ENCODE results near the gene SCUBE3.

SCUBE3 gene

DNA sequence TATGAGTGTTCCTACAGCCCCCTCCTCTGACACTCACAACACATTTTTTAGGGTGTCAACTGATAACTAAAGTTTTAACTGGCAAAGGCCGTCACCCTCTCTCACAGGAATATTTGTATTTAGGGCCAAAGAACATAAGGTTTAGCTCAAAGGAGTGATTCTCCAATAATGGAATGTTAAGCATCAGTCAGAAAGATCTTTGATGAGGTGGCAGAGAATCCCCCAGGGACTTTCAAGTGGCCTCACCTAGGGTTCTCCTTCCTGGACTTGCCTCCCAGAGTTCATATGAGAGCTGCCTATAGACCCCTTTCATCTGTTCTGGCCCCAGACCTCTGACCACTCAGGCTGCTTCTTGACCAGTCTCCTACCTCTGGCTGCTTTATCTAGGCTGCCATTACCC, 7.4 kb upstream of the SCUBE3 start:
- H3K4me2 ChIP-seq (ENCODE audit: insufficient read depth, low read length) = no peak overlapping the region
- H2AFZ ChIP-seq (ENCODE audit: low read depth, low read length) = no peak overlapping the region
- H3K4me3 ChIP-seq (ENCODE audit: low read depth in 1 of 2, low read length in 2 of 2) = no peak overlapping the region
- no peak for ATAC-seq (ENCODE audit: insufficient read depth, low read depth)
- DNase-seq = no peak
- no peaks in the 10 kb centered on the region for H3K36me3 ChIP-seq (ENCODE audit: insufficient read depth, low read length)
- H3K4me1 ChIP-seq (ENCODE audit: insufficient read depth, low read length) = no peaks in the 10 kb centered on the region
- no peaks in the 10 kb centered on the region for H3K9me3 ChIP-seq (ENCODE audit: insufficient read depth, low read length, severe bottlenecking)
- peaks cover 6% of the 10 kb centered on the region for H3K27me3 ChIP-seq (ENCODE audit: insufficient read depth, low read length, poor library complexity)
- no peak overlapping the region for H3K9ac ChIP-seq (ENCODE audit: low read depth, low read length)
- no peaks in the 10 kb centered on the region for H3K79me2 ChIP-seq (ENCODE audit: insufficient read depth, low read length)
- H3K27ac ChIP-seq (ENCODE audit: low read length) = no peak overlapping the region
- H4K20me1 ChIP-seq (ENCODE audit: insufficient read depth, low read length) = peaks cover 9% of the 10 kb centered on the region
- no peak for TF ChIP-seq EZH2 (IDR thresholded peaks at IDR 0.05; ENCODE audit: borderline replicate concordance, low read depth, low read length, severe bottlenecking)
- TF ChIP-seq, protein P1, sequence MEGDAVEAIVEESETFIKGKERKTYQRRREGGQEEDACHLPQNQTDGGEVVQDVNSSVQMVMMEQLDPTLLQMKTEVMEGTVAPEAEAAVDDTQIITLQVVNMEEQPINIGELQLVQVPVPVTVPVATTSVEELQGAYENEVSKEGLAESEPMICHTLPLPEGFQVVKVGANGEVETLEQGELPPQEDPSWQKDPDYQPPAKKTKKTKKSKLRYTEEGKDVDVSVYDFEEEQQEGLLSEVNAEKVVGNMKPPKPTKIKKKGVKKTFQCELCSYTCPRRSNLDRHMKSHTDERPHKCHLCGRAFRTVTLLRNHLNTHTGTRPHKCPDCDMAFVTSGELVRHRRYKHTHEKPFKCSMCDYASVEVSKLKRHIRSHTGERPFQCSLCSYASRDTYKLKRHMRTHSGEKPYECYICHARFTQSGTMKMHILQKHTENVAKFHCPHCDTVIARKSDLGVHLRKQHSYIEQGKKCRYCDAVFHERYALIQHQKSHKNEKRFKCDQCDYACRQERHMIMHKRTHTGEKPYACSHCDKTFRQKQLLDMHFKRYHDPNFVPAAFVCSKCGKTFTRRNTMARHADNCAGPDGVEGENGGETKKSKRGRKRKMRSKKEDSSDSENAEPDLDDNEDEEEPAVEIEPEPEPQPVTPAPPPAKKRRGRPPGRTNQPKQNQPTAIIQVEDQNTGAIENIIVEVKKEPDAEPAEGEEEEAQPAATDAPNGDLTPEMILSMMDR (IDR thresholded peaks at IDR 0.05; ENCODE audit: borderline replicate concordance, extremely low read depth, low read length, poor library complexity, severe bottlenecking) = no peak

DNA sequence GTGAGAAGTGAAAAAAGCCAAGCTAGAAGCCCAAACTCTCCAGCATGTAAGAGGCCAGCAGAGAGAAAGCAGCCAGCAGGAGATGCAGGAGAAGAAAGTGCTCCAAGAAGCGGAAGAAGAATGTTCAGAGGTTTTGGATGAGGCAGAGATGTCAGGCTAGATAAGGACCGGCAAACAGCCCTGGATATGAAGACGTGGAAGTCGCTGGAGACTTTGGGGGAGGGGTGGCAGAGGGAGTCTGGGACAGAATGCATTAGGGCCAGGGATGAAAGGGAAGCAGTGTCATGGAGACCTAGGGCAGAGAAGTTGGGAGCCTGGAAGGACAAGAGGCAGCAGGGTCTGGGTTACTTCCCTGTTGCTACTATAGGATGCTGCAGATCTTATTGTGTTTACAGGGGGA, 5.3 kb upstream of the SCUBE3 start:
- no peak for DNase-seq
- H3K4me2 ChIP-seq (ENCODE audit: insufficient read depth, low read length) = no peak overlapping the region
- H3K27me3 ChIP-seq (ENCODE audit: insufficient read depth, low read length, poor library complexity) = peaks cover 6% of the 10 kb centered on the region

DNA sequence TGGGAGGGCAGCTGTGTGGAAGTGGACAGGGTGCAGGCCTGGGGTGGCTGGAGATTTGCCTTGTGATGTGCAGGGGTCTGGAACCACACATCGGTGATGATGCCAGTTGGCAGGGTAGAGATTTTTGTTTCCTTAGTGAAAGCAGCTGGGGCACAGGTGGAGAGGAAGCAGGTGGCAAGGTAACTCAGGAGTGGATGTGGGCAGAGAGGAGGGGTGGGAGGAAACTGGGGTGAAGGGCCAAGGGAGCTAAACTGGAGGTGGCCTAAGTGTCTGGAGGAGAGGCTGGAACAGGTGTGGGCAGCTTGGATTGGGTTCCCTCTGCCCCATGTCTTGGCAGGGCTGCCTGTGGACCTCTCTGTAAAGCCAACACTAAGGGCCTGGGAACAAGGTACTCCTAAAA, 4.7 kb upstream of the SCUBE3 start:
- H3K27me3 ChIP-seq (ENCODE audit: insufficient read depth, low read length, poor library complexity) = peaks cover 6% of the 10 kb centered on the region
- DNase-seq (no peak), ATAC-seq (ENCODE audit: insufficient read depth, low read depth) (no peak)
- no peak overlapping the region for H3K4me3 ChIP-seq (ENCODE audit: low read depth in 1 of 2, low read length in 2 of 2)
- H3K36me3 ChIP-seq (ENCODE audit: insufficient read depth, low read length) = no peaks in the 10 kb centered on the region
- no peaks in the 10 kb centered on the region for H3K79me2 ChIP-seq (ENCODE audit: insufficient read depth, low read length)
- H4K20me1 ChIP-seq (ENCODE audit: insufficient read depth, low read length) = peaks cover 13% of the 10 kb centered on the region
- no peak overlapping the region for H3K4me2 ChIP-seq (ENCODE audit: insufficient read depth, low read length)
- H2AFZ ChIP-seq (ENCODE audit: low read depth, low read length) = no peak overlapping the region
- H3K4me1 ChIP-seq (ENCODE audit: insufficient read depth, low read length) = no peaks in the 10 kb centered on the region
- no peaks in the 10 kb centered on the region for H3K9me3 ChIP-seq (ENCODE audit: insufficient read depth, low read length, severe bottlenecking)
- H3K9ac ChIP-seq (ENCODE audit: low read depth, low read length) = no peak overlapping the region
- no peak overlapping the region for H3K27ac ChIP-seq (ENCODE audit: low read length)
- no peak for TF ChIP-seq EZH2 (IDR thresholded peaks at IDR 0.05; ENCODE audit: borderline replicate concordance, low read depth, low read length, severe bottlenecking)
- TF ChIP-seq, protein P1 (IDR thresholded peaks at IDR 0.05; ENCODE audit: borderline replicate concordance, extremely low read depth, low read length, poor library complexity, severe bottlenecking) = no peak

More for the DNA sequence above, 5.3 kb upstream of the SCUBE3 start:
- TF ChIP-seq EZH2 (IDR thresholded peaks at IDR 0.05; ENCODE audit: borderline replicate concordance, low read depth, low read length, severe bottlenecking) = no peak
- TF ChIP-seq, protein P1 (IDR thresholded peaks at IDR 0.05; ENCODE audit: borderline replicate concordance, extremely low read depth, low read length, poor library complexity, severe bottlenecking) = no peak
- Histone ChIP-seq H3K9ac (ENCODE audit: low read depth, low read length) (no peak overlapping the region), H3K36me3 (ENCODE audit: insufficient read depth, low read length) (no peaks in the 10 kb centered on the region), H2AFZ (ENCODE audit: low read depth, low read length) (no peak overlapping the region), H3K4me3 (ENCODE audit: low read depth in 1 of 2, low read length in 2 of 2) (no peak overlapping the region), H3K9me3 (ENCODE audit: insufficient read depth, low read length, severe bottlenecking) (no peaks in the 10 kb centered on the region), H3K27ac (ENCODE audit: low read length) (no peak overlapping the region), H3K79me2 (ENCODE audit: insufficient read depth, low read length) (no peaks in the 10 kb centered on the region), H4K20me1 (ENCODE audit: insufficient read depth, low read length) (peaks cover 13% of the 10 kb centered on the region), H3K4me1 (ENCODE audit: insufficient read depth, low read length) (no peaks in the 10 kb centered on the region)
- ATAC-seq (ENCODE audit: insufficient read depth, low read depth) = no peak
